Esophagus squamous epithelium (tissue), 5 donors: ENCODE measurements around the gene ATP10A. TPM values are rescaled to one million over a fixed set of nuclear protein-coding genes. Genes with fewer than 3 reads are reported as not detected.

Experiments
- DNase-seq: peaks from one replicate; lab custom pipeline; 2025; lab: John Stamatoyannopoulos, UW
- H3K27ac ChIP-seq, 4 donors: fragments of 200-600 bp; sonication (generic); one replicate each; pipeline ENCODE4 v1.5.1; 2016 to 2019; ENCODE audit warnings: mild to moderate bottlenecking in 1 of 4
- H3K27me3 ChIP-seq, 4 donors: fragments of 200-600 bp; sonication (generic); 1 replicate in 3 of 4; 2 replicates in 1 of 4; pipeline versions ENCODE4 v1.5.1 to v1.6.0; 2017 to 2021; ENCODE audit warnings: antibody characterized with exemption in 1 of 4
- H3K36me3 ChIP-seq, 3 donors: fragments of 200-600 bp; sonication (generic); one replicate each; pipeline ENCODE4 v1.5.1; 2016 to 2019
- H3K4me1 ChIP-seq, 3 donors: fragments of 200-600 bp; sonication (generic); one replicate each; pipeline ENCODE4 v1.5.1; 2017 to 2019
- H3K4me3 ChIP-seq, 4 donors: fragments of 200-600 bp; sonication (generic); 1 replicate in 3 of 4; 2 replicates in 1 of 4; pipeline ENCODE4 v1.5.1; 2016 to 2019; ENCODE audit warnings: mild to moderate bottlenecking in 2 of 4, moderate library complexity in 1 of 4
- H3K9me3 ChIP-seq, 3 donors: fragments of 200-600 bp; sonication (generic); one replicate each; pipeline ENCODE4 v1.5.1; 2016 to 2019
- CTCF ChIP-seq, 6 experiments: fragments of 450-650 bp in 4 of 6; fragments of 200-600 bp in 2 of 6; sonication (generic) in 2 of 6; IDR thresholded peaks; one replicate each; pipeline ENCODE4 v1.5.1; 2016 to 2019; ENCODE audit warnings: antibody characterized with exemption in 6 of 6, mild to moderate bottlenecking in 4 of 6, moderate library complexity in 4 of 6
- POLR2A ChIP-seq, 4 donors: fragments of 450-650 bp; IDR thresholded peaks; one replicate each; pipeline ENCODE4 v1.6.1; 2017; ENCODE audit warnings: antibody characterized with exemption in 4 of 4, mild to moderate bottlenecking in 4 of 4, moderate library complexity in 3 of 4
- WGBS, 2 donors: methylation state at CpG; one replicate each; pipeline ENCODE4 v1.1.5; 2018; 5-methylcytosine and 5-hydroxymethylcytosine counted together
- intact Hi-C: fragments of 100-400 bp; cut with DNase I; formaldehyde crosslinking; loops from one replicate; pipeline ENCODE4 v1.15.0; 2022
- total RNA-seq, 4 donors: library from RNA; depleted of rRNA; stranded (reverse); fragments of >200 nt; gene quantifications; one replicate each; pipeline ENCODE4 v1.1.0, GENCODE V29; 2016
- donor health status: DM: yes; HTN: yes; CAD: no.

ATP10A gene
- total RNA-seq, 4 donors from 2014 or later: 0.88 to 6.3 (median 1.9) TPM

- H3K4me1 ChIP-seq: peaks cover 0 to 8% (median 0%) of the 10 kb centered on the region in 3 donors
- H3K27ac ChIP-seq: no peak overlapping the region
- TF ChIP-seq CTCF (IDR thresholded peaks at IDR 0.05) (no peak), POLR2A (IDR thresholded peaks at IDR 0.05) (no peak)
- no peaks in the 10 kb centered on the region for H3K27me3 ChIP-seq
- no peak overlapping the region for H3K4me3 ChIP-seq
- no peak for DNase-seq
- no peaks in the 10 kb centered on the region for H3K9me3 ChIP-seq
- intact Hi-C loops: no loop called here
- WGBS, 2 donors: 83 to 84% methylated on average over 5 of the region's 6 CpGs
- H3K36me3 ChIP-seq: no peaks in the 10 kb centered on the region
These were observed 130.9 kb downstream of the ATP10A start for GRCh38 chr15:25732191-25732590.

GRCh38 chr15:25731411-25731810 lies 131.7 kb downstream of the ATP10A start:
- TF ChIP-seq POLR2A (IDR thresholded peaks at IDR 0.05): no peak
- no peak for TF ChIP-seq CTCF (IDR thresholded peaks at IDR 0.05)
- intact Hi-C loops: no loop called here
- 75 to 100% methylated on average over 1 to 2 of the region's 2 CpGs for WGBS, 2 donors

GRCh38 chr15:25730918-25731317 lies 132.2 kb downstream of the ATP10A start:
- H3K36me3 ChIP-seq: no peaks in the 10 kb centered on the region
- DNase-seq: no peak
- no peaks in the 10 kb centered on the region for H3K4me1 ChIP-seq
- H3K9me3 ChIP-seq: no peaks in the 10 kb centered on the region
- no peak overlapping the region for H3K27ac ChIP-seq
- intact Hi-C loops: no loop called here
- no peak overlapping the region for H3K4me3 ChIP-seq
- H3K27me3 ChIP-seq: no peaks in the 10 kb centered on the region
- no peak for TF ChIP-seq CTCF (IDR thresholded peaks at IDR 0.05)
- 87 to 90% methylated on average over 5 to 6 of the region's 6 CpGs for WGBS, 2 donors

More at GRCh38 chr15:25731411-25731810, 131.7 kb downstream of the ATP10A start:
- no peaks in the 10 kb centered on the region for H3K9me3 ChIP-seq
- H3K4me3 ChIP-seq: no peak overlapping the region
- no peaks in the 10 kb centered on the region for H3K27me3 ChIP-seq
- DNase-seq: no peak
- no peak overlapping the region for H3K27ac ChIP-seq
- peaks cover 0 to 4% (median 0%) of the 10 kb centered on the region in 3 donors for H3K4me1 ChIP-seq
- H3K36me3 ChIP-seq: no peaks in the 10 kb centered on the region

- H3K36me3 ChIP-seq: peaks cover 0 to 6% (median 0%) of the 10 kb centered on the region in 3 donors
- TF ChIP-seq CTCF (IDR thresholded peaks at IDR 0.05) (no peak), POLR2A (IDR thresholded peaks at IDR 0.05) (no peak)
- WGBS, 2 donors: 80 to 95% methylated on average over 10 to 11 of the region's 15 CpGs
- intact Hi-C loops: no loop called here
- no peak for DNase-seq
- no peaks in the 10 kb centered on the region for H3K4me1 ChIP-seq
- H3K27me3 ChIP-seq: no peaks in the 10 kb centered on the region
- no peaks in the 10 kb centered on the region for H3K9me3 ChIP-seq
- no peak overlapping the region for H3K4me3 ChIP-seq
- no peak overlapping the region for H3K27ac ChIP-seq
These were observed 134.3 kb downstream of the ATP10A start for GRCh38 chr15:25728816-25729215.

GRCh38 chr15:25727867-25728600 lies 135.1 kb downstream of the ATP10A start:
- H3K27ac ChIP-seq: no peak overlapping the region
- no peaks in the 10 kb centered on the region for H3K27me3 ChIP-seq
- DNase-seq: no peak
- no peak overlapping the region for H3K4me3 ChIP-seq
- peaks cover 0 to 6% (median 0%) of the 10 kb centered on the region in 3 donors for H3K36me3 ChIP-seq
- H3K4me1 ChIP-seq: no peaks in the 10 kb centered on the region
- TF ChIP-seq POLR2A (IDR thresholded peaks at IDR 0.05) (no peak), CTCF (IDR thresholded peaks at IDR 0.05) (no peak)
- intact Hi-C loops: no loop called here
- 87 to 90% methylated on average over 8 to 17 of the region's 18 CpGs for WGBS, 2 donors
- no peaks in the 10 kb centered on the region for H3K9me3 ChIP-seq
